ENCODE data around the gene KCNQ1. TPM values are rescaled to one million over a fixed set of nuclear protein-coding genes. Genes with fewer than 3 reads are reported as not detected.

Gene KCNQ1
- total RNA-seq, 1 experiment from 2014 or later = 2.3 TPM

GRCh38 chr11:2435288-2436012 lies 9.4 kb upstream of the KCNQ1 start:
- Histone ChIP-seq H3K79me2 (ENCODE audit: insufficient read depth, low read length) (no peaks in the 10 kb centered on the region), H2BK12ac (ENCODE audit: insufficient read length, low read depth, low read length) (no peak overlapping the region), H3K27ac (ENCODE audit: insufficient read length, low read depth, low read length) (no peak overlapping the region), H3K23ac (ENCODE audit: insufficient read length, low read depth, low read length) (no peak overlapping the region), H2BK120ac (ENCODE audit: low read depth, low read length, poor library complexity, severe bottlenecking) (no peak overlapping the region), H3K4me2 (ENCODE audit: insufficient read depth, insufficient read length, low read length) (no peak overlapping the region), H2BK20ac (ENCODE audit: low read depth, low read length, poor library complexity, severe bottlenecking) (no peak overlapping the region), H3K9ac (ENCODE audit: extremely low read depth, insufficient read length, low read length) (no peak overlapping the region), H3K9me3 (ENCODE audit: control insufficient read depth, low read depth, low read length) (no peaks in the 10 kb centered on the region), H4K5ac (ENCODE audit: insufficient read length, low read depth, low read length) (no peak overlapping the region), H3K79me1 (ENCODE audit: insufficient read depth, low read depth, low read length, poor library complexity, severe bottlenecking) (no peaks in the 10 kb centered on the region), H3K14ac (ENCODE audit: insufficient read depth, low read length) (no peak overlapping the region), H3T11ph (ENCODE audit: low read length) (no peak overlapping the region), H3K4ac (ENCODE audit: low read depth, low read length) (no peak overlapping the region), H3K56ac (ENCODE audit: insufficient read length, low read depth, low read length) (no peak overlapping the region), H3K18ac (ENCODE audit: insufficient read length, low read depth, low read length) (no peak overlapping the region), H4K91ac (ENCODE audit: insufficient read length, low read depth, low read length) (no peak overlapping the region), H3K23me2 (ENCODE audit: insufficient read length, low read depth, low read length, poor library complexity, severe bottlenecking) (no peaks in the 10 kb centered on the region), H2BK5ac (ENCODE audit: insufficient read length, low read length) (no peak overlapping the region), H2BK15ac (ENCODE audit: low read depth, low read length) (no peak overlapping the region), H2AFZ (ENCODE audit: low read length) (no peak overlapping the region), H4K20me1 (ENCODE audit: control insufficient read depth, insufficient read depth, insufficient read length) (no peaks in the 10 kb centered on the region), H4K8ac (replicated peaks; ENCODE audit: insufficient read length, low read depth, low read length) (no peak overlapping the region), H3K4me1 (ENCODE audit: insufficient read depth, low read length) (no peaks in the 10 kb centered on the region), H2AK5ac (ENCODE audit: insufficient read length, low read length) (no peak overlapping the region), H3K27me3 (ENCODE audit: insufficient read depth, low read length) (no peaks in the 10 kb centered on the region; the same call in 1 of the 2 replicates)
- no peak overlapping the region for H3K27ac Mint-ChIP-seq
- H3K27me3 Mint-ChIP-seq (ENCODE audit: low read depth) = peaks cover 51% of the 10 kb centered on the region
- H3K4me1 Mint-ChIP-seq = no peaks in the 10 kb centered on the region
- no peaks in the 10 kb centered on the region for H3K36me3 Mint-ChIP-seq (ENCODE audit: insufficient read depth in 1 of 3, low read depth in 3 of 3)
- WGBS (ENCODE audit: extremely low coverage, insufficient read length, low lambda C conversion rate) = no CpG with 5 or more reads among the region's 12 CpGs
- no peak overlapping the region for H3K4me3 Mint-ChIP-seq
- H3K9me3 Mint-ChIP-seq = no peaks in the 10 kb centered on the region; a peak in 1 of 5 replicates
- no peak for DNase-seq
- TF ChIP-seq CTCF (conservative IDR thresholded peaks at IDR 0.05) = no peak

Measured in H9 (cell line).